Brain microvascular endothelial cell (primary cell): Measurements from ENCODE around the gene RCOR3.

Experiments used
- DNase-seq: peaks from one replicate; pipeline ENCODE4 v3.0.0-alpha.2; 2020
- H3K27ac ChIP-seq: fragments of 250-450 bp; sonication (Bioruptor Pico); 2 replicates; pipeline ENCODE4 v1.5.1; 2020; ENCODE audit warnings: mild to moderate bottlenecking, moderate library complexity
- H3K27me3 ChIP-seq: fragments of 250-450 bp; sonication (Bioruptor Pico); replicated peaks from 2 replicates; pipeline ENCODE4 v1.5.1; 2020; ENCODE audit warnings: mild to moderate bottlenecking
- H3K36me3 ChIP-seq: fragments of 250-450 bp; sonication (Bioruptor Pico); replicated peaks from 2 replicates; pipeline ENCODE4 v1.5.1; 2020; ENCODE audit warnings: mild to moderate bottlenecking
- H3K4me3 ChIP-seq: 2 replicates; pipeline ENCODE4 v1.5.1; 2011; ENCODE audit warnings: low read depth, mild to moderate bottlenecking, control low read depth, low read length, moderate library complexity
- in situ Hi-C: cut with HindIII; loops from 2 replicates; pipeline ENCODE4 v1.10.0; 2017; ENCODE audit warnings: low sequenced_read_pairs, low pct_ligation_motif_present
- TF ChIP-seq, protein P1 (sequence below): IDR thresholded peaks from 2 replicates; pipeline ENCODE4 v1.5.1; 2011; ENCODE audit warnings: low read depth, mild to moderate bottlenecking, moderate library complexity, low read length, control low read depth, inconsistent platforms; ENCODE audit errors: missing control alignments

The RCOR3 gene

DNA sequence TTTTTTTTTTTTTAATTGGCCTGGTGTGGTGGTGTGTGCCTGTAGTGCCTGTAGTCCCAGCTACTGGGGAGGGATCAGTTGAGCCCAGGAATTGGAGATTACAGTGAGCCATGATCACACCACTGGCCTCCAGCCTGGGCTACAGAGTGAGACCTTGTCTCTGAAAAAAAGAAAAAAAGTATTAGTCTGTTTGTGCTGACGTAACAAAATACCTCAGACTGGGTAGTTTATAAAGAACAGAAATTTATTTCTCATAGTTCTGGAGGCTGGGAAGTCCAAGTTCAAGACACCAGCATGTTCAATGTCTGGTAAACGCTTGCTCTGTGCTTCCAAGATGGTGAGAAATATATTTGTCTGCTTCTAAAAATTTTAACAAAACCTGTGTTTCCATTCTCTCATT, 93.3 kb downstream of the RCOR3 start:
- DNase-seq = no peak
- in situ Hi-C loops = no loop called here
- H3K4me3 ChIP-seq = no peak overlapping the region
- H3K36me3 ChIP-seq = peaks cover 7% of the 10 kb centered on the region
- TF ChIP-seq, protein P1, sequence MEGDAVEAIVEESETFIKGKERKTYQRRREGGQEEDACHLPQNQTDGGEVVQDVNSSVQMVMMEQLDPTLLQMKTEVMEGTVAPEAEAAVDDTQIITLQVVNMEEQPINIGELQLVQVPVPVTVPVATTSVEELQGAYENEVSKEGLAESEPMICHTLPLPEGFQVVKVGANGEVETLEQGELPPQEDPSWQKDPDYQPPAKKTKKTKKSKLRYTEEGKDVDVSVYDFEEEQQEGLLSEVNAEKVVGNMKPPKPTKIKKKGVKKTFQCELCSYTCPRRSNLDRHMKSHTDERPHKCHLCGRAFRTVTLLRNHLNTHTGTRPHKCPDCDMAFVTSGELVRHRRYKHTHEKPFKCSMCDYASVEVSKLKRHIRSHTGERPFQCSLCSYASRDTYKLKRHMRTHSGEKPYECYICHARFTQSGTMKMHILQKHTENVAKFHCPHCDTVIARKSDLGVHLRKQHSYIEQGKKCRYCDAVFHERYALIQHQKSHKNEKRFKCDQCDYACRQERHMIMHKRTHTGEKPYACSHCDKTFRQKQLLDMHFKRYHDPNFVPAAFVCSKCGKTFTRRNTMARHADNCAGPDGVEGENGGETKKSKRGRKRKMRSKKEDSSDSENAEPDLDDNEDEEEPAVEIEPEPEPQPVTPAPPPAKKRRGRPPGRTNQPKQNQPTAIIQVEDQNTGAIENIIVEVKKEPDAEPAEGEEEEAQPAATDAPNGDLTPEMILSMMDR = no peak
- no peaks in the 10 kb centered on the region for H3K27me3 ChIP-seq
- H3K27ac ChIP-seq = no peak overlapping the region

DNA sequence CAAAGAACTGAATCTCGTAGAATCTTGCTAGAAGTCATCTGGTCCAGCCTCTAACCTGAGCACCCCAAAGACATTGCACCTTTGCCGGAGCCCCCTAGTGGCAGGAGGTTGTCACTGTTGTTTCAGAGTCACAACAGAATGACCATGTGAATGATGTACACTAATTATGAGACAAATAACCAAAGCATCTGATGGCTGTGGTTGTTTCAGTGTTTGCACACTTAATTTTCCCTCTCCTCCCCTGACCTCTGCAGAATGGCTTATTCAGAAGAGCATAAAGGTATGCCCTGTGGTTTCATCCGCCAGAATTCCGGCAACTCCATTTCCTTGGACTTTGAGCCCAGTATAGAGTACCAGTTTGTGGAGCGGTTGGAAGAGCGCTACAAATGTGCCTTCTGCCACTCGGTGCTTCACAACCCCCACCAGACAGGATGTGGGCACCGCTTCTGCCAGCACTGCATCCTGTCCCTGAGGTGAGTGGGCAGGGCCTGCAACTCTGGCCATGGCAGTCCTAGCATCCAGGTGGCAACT, 93.9 kb downstream of the RCOR3 start:
- H3K27ac ChIP-seq = no peak overlapping the region
- in situ Hi-C loops = no loop called here

DNA sequence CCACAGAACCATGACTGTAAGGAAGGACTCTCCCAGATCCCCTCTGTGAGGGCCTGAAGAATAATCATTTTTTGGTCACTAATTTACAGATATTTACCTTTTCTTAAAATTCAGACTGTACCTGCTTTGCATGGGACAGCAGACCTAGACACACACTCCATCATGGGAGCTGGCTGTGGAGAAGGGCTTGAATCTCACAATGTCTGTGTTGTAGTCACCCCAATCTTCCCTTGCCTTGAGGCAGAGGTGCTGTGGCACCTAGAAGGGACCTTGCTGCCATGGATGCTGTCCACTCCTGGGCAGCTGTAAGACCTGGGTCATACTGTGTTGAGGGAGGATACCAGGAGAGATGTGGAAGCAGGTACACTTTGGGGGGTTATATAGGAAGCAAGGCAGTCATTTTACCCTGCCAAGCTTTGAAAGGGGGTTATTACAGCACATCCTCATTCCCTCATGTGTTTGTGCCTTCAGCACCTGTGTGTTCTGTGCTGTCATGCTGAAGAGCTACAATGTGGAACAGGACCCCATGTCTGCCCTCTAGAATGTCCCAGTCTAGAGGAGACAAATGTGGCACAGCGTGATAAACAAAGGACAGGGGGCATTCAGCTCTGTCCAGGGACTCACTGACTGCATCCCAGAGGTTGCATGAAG, 94.5 kb downstream of the RCOR3 start:
- DNase-seq = no peak
- in situ Hi-C loops = no loop called here
- peaks cover 7% of the 10 kb centered on the region for H3K36me3 ChIP-seq
- H3K27me3 ChIP-seq = no peaks in the 10 kb centered on the region
- no peak overlapping the region for H3K4me3 ChIP-seq
- TF ChIP-seq, protein P1 = no peak
- H3K27ac ChIP-seq = no peak overlapping the region

More for the DNA sequence above, 93.9 kb downstream of the RCOR3 start:
- no peak for DNase-seq
- TF ChIP-seq, protein P1 = peak; percentile 87
- H3K36me3 ChIP-seq = peaks cover 7% of the 10 kb centered on the region
- no peak overlapping the region for H3K4me3 ChIP-seq
- no peaks in the 10 kb centered on the region for H3K27me3 ChIP-seq

DNA sequence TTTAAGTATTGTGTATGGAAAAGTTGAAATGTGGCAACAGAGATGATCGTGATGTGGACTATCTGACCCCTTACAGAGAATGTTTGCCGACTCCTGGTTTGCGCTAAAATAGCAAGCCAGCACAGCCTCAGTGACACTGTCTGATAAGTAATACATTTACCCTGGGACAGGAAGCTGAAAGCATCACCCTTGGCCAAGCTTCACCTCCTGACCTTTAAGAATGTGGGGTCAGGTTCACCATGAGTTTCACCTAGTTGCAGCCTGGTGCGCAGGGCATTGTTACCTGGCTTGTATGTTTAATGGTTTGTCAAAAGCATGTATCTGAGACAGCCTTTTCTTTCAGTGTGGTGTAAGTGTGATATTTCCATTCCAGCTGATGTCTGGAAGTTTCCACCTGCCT, 96.7 kb downstream of the RCOR3 start:
- in situ Hi-C loops = no loop called here
- Histone ChIP-seq H3K4me3 (no peak overlapping the region), H3K27ac (no peak overlapping the region), H3K36me3 (peaks cover 10% of the 10 kb centered on the region), H3K27me3 (no peaks in the 10 kb centered on the region)
- TF ChIP-seq, protein P1 = no peak
- DNase-seq = no peak

DNA sequence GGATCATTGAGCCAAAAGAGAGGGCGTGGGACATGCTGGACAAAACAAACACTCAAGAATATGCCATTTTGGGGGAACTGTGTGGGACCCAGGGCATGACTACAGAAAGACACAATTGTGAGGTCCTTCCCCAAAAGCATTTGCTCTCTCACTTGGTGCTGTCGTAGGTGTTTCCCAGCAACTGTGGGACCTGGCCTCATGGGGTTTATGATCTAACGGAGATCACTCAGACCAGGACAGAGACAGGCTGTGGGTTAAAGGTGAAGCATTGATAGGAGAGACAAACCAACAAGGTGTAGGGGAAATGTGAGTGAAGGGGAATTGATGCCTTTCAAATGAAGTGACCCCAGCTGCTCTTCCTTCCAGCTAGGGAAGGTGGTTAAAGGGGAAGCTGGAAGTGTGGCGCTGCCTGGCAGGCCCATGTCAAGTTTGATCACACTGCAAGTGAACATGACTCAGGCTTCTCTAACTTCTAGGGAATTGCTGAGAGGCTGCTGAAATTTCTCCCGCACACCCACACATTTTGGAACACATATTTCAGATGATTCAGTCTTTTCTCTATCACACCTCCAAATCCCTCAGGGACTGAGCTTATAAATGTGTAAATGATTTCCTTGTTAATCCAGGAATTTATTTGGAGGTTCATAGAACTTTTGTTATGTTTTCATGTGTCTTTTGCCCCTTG, 97.7 kb downstream of the RCOR3 start:
- in situ Hi-C loops = no loop called here
- TF ChIP-seq, protein P1 = no peak
- DNase-seq = peak; percentile 51
- no peak overlapping the region for H3K27ac ChIP-seq
- H3K36me3 ChIP-seq = peaks cover 12% of the 10 kb centered on the region
- no peak overlapping the region for H3K4me3 ChIP-seq
- no peaks in the 10 kb centered on the region for H3K27me3 ChIP-seq
